SK-N-SH (cell line): ENCODE measurements around the gene FAM222A. TPM values are rescaled to one million over a fixed set of nuclear protein-coding genes. Genes with fewer than 3 reads are reported as not detected.

Source experiments
- CTCF ChIA-PET: fragments of 300-600, 350-600 bp; formaldehyde crosslinking; extraction: SDS; loops from one replicate; lab custom pipeline; 2021; lab: Yijun Ruan, JAX
- POLR2A ChIA-PET: fragments of 350-600 bp; sonication (Branson Sonifier 250); formaldehyde crosslinking; extraction: SDS; loops from one replicate; lab custom pipeline; 2020; ENCODE audit warnings: antibody characterized with exemption, inconsistent platforms; lab: Yijun Ruan, JAX
- DNase-seq: peaks from one replicate; pipeline ENCODE4 v3.0.0; 2012
- H2AFZ ChIP-seq: fragments of 200-600 bp; sonication (generic); 2 replicates; pipeline ENCODE4 v1.8.1; 2016; ENCODE audit warnings: antibody characterized with exemption, mild to moderate bottlenecking, low read depth
- H3F3A ChIP-seq: fragments of 200-600 bp; sonication (generic); replicated peaks from 2 replicates; pipeline ENCODE3; 2016; ENCODE audit warnings: antibody characterized with exemption, mild to moderate bottlenecking; ENCODE audit not compliant: insufficient read depth
- H3K27ac ChIP-seq, 2 experiments: fragments of 200-500 bp in 1 of 2; fragments of 200-600 bp in 1 of 2; sonication (Bioruptor generic) in 1 of 2; sonication (generic), shearing (Covaris generic) in 1 of 2; 2 replicates each; pipeline versions ENCODE4 v1.5.1 to v1.6.1; 2014 to 2016; ENCODE audit warnings: low read depth in 2 of 2, inconsistent platforms in 1 of 2, low read length in 1 of 2, mild to moderate bottlenecking in 1 of 2, mixed read lengths in 1 of 2
- H3K27me3 ChIP-seq: fragments of 200-600 bp; sonication (generic), shearing (Covaris generic); 2 replicates; pipeline ENCODE4 v1.6.1; 2016; ENCODE audit warnings: mixed run types; ENCODE audit not compliant: insufficient read depth
- H3K36me3 ChIP-seq, 2 experiments: fragments of 200-500 bp in 1 of 2; fragments of 200-600 bp in 1 of 2; sonication (Bioruptor generic) in 1 of 2; sonication (generic) in 1 of 2; replicated peaks in 1 of 2; 2 replicates each; pipeline versions ENCODE3 to v1.5.1; 2014 to 2016; ENCODE audit warnings: low read length in 1 of 2, mild to moderate bottlenecking in 1 of 2; ENCODE audit not compliant: insufficient read depth in 2 of 2, control insufficient read depth in 1 of 2
- H3K4me1 ChIP-seq, 2 experiments: fragments of 200-500 bp in 1 of 2; fragments of 200-600 bp in 1 of 2; sonication (Bioruptor generic) in 1 of 2; sonication (generic), shearing (Covaris generic) in 1 of 2; 2 replicates each; pipeline versions ENCODE4 v1.5.1 to v1.6.1; 2014 to 2016; ENCODE audit warnings: low read depth in 1 of 2, low read length in 1 of 2, mixed run types in 1 of 2; ENCODE audit not compliant: insufficient read depth in 2 of 2, control insufficient read depth in 1 of 2
- H3K4me2 ChIP-seq: fragments of 200-600 bp; sonication (generic), shearing (Covaris generic); 2 replicates; pipeline ENCODE4 v1.6.1; 2017; ENCODE audit warnings: mixed run types
- H3K4me3 ChIP-seq, 2 experiments: fragments of 200-500 bp in 1 of 2; fragments of 200-600 bp in 1 of 2; sonication (Bioruptor generic) in 1 of 2; sonication (generic), shearing (Covaris generic) in 1 of 2; 2 replicates each; pipeline versions ENCODE4 v1.5.1 to v1.8.1; 2014 to 2016; ENCODE audit warnings: low read depth in 2 of 2, inconsistent platforms in 1 of 2, low read length in 1 of 2, mild to moderate bottlenecking in 1 of 2, mixed read lengths in 1 of 2, moderate library complexity in 1 of 2
- H3K79me2 ChIP-seq: fragments of 200-600 bp; sonication (generic); 2 replicates; pipeline ENCODE4 v1.8.1; 2017; ENCODE audit warnings: mild to moderate bottlenecking; ENCODE audit not compliant: insufficient read depth
- H3K9ac ChIP-seq: fragments of 200-600 bp; sonication (generic); 2 replicates; pipeline ENCODE4 v1.6.1; 2017; ENCODE audit warnings: mixed run types
- H3K9me2 ChIP-seq: fragments of 200-600 bp; sonication (generic); 2 replicates; pipeline ENCODE4 v1.6.1; 2017; ENCODE audit warnings: mixed run types
- H3K9me3 ChIP-seq: fragments of 200-600 bp; sonication (generic); 2 replicates; pipeline ENCODE4 v1.6.1; 2017; ENCODE audit warnings: mixed run types, mild to moderate bottlenecking, moderate library complexity
- H4K20me1 ChIP-seq: fragments of 200-600 bp; sonication (generic); 2 replicates; pipeline ENCODE4 v1.6.1; 2017; ENCODE audit warnings: mild to moderate bottlenecking, mixed run types; ENCODE audit not compliant: insufficient read depth
- CHD2 ChIP-seq: fragments of 150-350 bp; IDR thresholded peaks from 2 replicates; pipeline ENCODE4 v1.6.1; 2018; ENCODE audit warnings: low read length; ENCODE audit not compliant: partially characterized antibody
- CTCF ChIP-seq: fragments of 200-600 bp; sonication (generic); IDR thresholded peaks from 2 replicates; pipeline ENCODE4 v1.6.1; 2017; ENCODE audit warnings: antibody characterized with exemption, mild to moderate bottlenecking, moderate library complexity
- EZH2phosphoT487 ChIP-seq: fragments of 200-600 bp; sonication (generic); IDR thresholded peaks from 2 replicates; pipeline ENCODE4 v1.6.1; 2017; ENCODE audit warnings: low read depth, mixed run types, mild to moderate bottlenecking, antibody characterized with exemption, moderate library complexity, borderline replicate concordance
- FOSL2 ChIP-seq: IDR thresholded peaks from 2 replicates; pipeline ENCODE4 v1.4.0; 2012; ENCODE audit warnings: low read depth, mild to moderate bottlenecking, moderate library complexity, borderline replicate concordance
- FOXM1 ChIP-seq: IDR thresholded peaks from 2 replicates; pipeline ENCODE4 v1.4.0; 2012; ENCODE audit warnings: low read depth, mild to moderate bottlenecking
- GABPA ChIP-seq: IDR thresholded peaks from 2 replicates; pipeline ENCODE4 v1.4.0; 2012; ENCODE audit warnings: low read depth, mild to moderate bottlenecking
- JUND ChIP-seq: IDR thresholded peaks from 2 replicates; pipeline ENCODE4 v1.4.0; 2012
- MAX ChIP-seq: IDR thresholded peaks from 2 replicates; pipeline ENCODE4 v1.4.0; 2012; ENCODE audit warnings: low read depth
- NRF1 ChIP-seq: IDR thresholded peaks from 2 replicates; pipeline ENCODE4 v1.6.1; 2012; ENCODE audit warnings: low read depth, mild to moderate bottlenecking, low read length
- POLR2AphosphoS5 ChIP-seq: IDR thresholded peaks from 2 replicates; pipeline ENCODE4 v1.6.1; 2012; ENCODE audit warnings: low read depth, low read length
- RCOR1 ChIP-seq: fragments of 150-350 bp; IDR thresholded peaks from 2 replicates; pipeline ENCODE4 v1.6.1; 2017; ENCODE audit warnings: antibody characterized with exemption, low read length
- RFX5 ChIP-seq: IDR thresholded peaks from 2 replicates; pipeline ENCODE4 v1.6.1; 2012; ENCODE audit warnings: mild to moderate bottlenecking, improper control_type of control experiment, low read length
- SIN3A ChIP-seq: IDR thresholded peaks from 2 replicates; pipeline ENCODE4 v1.6.1; 2012; ENCODE audit warnings: low read depth, mild to moderate bottlenecking, low read length, moderate library complexity, borderline replicate concordance
- TAF1 ChIP-seq: IDR thresholded peaks from 2 replicates; pipeline ENCODE4 v1.6.1; 2012; ENCODE audit warnings: low read depth, mild to moderate bottlenecking, low read length, moderate library complexity, borderline replicate concordance
- USF2 ChIP-seq: fragments of 150-350 bp; IDR thresholded peaks from 2 replicates; pipeline ENCODE4 v1.6.1; 2017; ENCODE audit warnings: antibody characterized with exemption, low read length, low read depth, borderline replicate concordance
- polyA plus RNA-seq, 3 experiments: library from polyadenylated mRNA; depleted of rRNA; stranded (reverse); fragments of >200 nt; gene quantifications; 2 replicates each; pipeline ENCODE4 v1.2.3, GENCODE V29; 2012
- TF ChIP-seq, protein P1 (sequence below): fragments of 150-350 bp; IDR thresholded peaks from 2 replicates; pipeline ENCODE4 v1.6.1; 2016; ENCODE audit warnings: mild to moderate bottlenecking, low read depth, low read length

The FAM222A gene
- polyA plus RNA-seq, 1 of the 3 experiments (the other 2 are of a cell fraction): 1.6 TPM

- TF ChIP-seq, protein P1, sequence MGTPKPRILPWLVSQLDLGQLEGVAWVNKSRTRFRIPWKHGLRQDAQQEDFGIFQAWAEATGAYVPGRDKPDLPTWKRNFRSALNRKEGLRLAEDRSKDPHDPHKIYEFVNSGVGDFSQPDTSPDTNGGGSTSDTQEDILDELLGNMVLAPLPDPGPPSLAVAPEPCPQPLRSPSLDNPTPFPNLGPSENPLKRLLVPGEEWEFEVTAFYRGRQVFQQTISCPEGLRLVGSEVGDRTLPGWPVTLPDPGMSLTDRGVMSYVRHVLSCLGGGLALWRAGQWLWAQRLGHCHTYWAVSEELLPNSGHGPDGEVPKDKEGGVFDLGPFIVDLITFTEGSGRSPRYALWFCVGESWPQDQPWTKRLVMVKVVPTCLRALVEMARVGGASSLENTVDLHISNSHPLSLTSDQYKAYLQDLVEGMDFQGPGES: no peak
- TF ChIP-seq FOSL2: no peak
- no peak for TF ChIP-seq SIN3A
- TF ChIP-seq JUND: no peak
- TF ChIP-seq CTCF: no peak
- TF ChIP-seq RFX5: no peak
- TF ChIP-seq, all 33 proteins: peak for 0
Measured at GRCh38 chr12:109789526-109790048, 76.0 kb downstream of the FAM222A start (continued).

- no peaks in the 10 kb centered on the region for H3K9me2 ChIP-seq
- no peak overlapping the region for H3K9ac ChIP-seq
- no peak overlapping the region for H3K4me3 ChIP-seq
- no peak for DNase-seq
- H3F3A ChIP-seq: peaks cover 9% of the 10 kb centered on the region
- H3K27me3 ChIP-seq: no peaks in the 10 kb centered on the region
- TF ChIP-seq, protein P1: no peak
- TF ChIP-seq EZH2phosphoT487 (no peak), FOXM1 (no peak), MAX (no peak), GABPA (no peak), RCOR1 (no peak), NRF1 (no peak), TAF1 (no peak), CHD2 (no peak), USF2 (no peak), POLR2AphosphoS5 (no peak)
- TF ChIP-seq, all 33 proteins: peak for 0
- no peaks in the 10 kb centered on the region for H4K20me1 ChIP-seq
- H3K9me3 ChIP-seq: no peaks in the 10 kb centered on the region
- no peak overlapping the region for H3K4me2 ChIP-seq
- no peaks in the 10 kb centered on the region for H3K79me2 ChIP-seq
- no peak overlapping the region for H2AFZ ChIP-seq
- CTCF ChIA-PET: interaction anchor here (2.5 kb wide), 1 partner anchor 12 kb away, joined by 11 read pairs; no protein-coding TSS in a partner anchor
- H3K27ac ChIP-seq: no peak overlapping the region
- no peaks in the 10 kb centered on the region for H3K4me1 ChIP-seq
- no peaks in the 10 kb centered on the region for H3K36me3 ChIP-seq
- POLR2A ChIA-PET: no interaction called here
Measured at GRCh38 chr12:109792992-109793391, 79.4 kb downstream of the FAM222A start.
